Esophagus mucosa (tissue), 1 donor: ENCODE measurements around the gene DCUN1D4. TPM values are rescaled to one million over a fixed set of nuclear protein-coding genes. Genes with fewer than 3 reads are reported as not detected.

Experiments used
- total RNA-seq: library from RNA; stranded (reverse); gene quantifications from one replicate; pipeline ENCODE4 v1.2.4, GENCODE V29; 2023
- donor health status: DM: yes; HTN: yes; CAD: no.

DCUN1D4 gene
- total RNA-seq, 1 donor from 2014 or later = 19.2 TPM

Other genes with a start within 250 kb of the DCUN1D4 start
- gene LRRC66, start 177.2 kb downstream of the DCUN1D4 start, total RNA-seq = 0.12 TPM
- gene SGCB, start 195.1 kb downstream of the DCUN1D4 start, total RNA-seq = 7.4 TPM
- 11.9 TPM for gene SPATA18, start 208.2 kb downstream of the DCUN1D4 start, total RNA-seq